ENCODE data around the gene DENND1B.

DNA sequence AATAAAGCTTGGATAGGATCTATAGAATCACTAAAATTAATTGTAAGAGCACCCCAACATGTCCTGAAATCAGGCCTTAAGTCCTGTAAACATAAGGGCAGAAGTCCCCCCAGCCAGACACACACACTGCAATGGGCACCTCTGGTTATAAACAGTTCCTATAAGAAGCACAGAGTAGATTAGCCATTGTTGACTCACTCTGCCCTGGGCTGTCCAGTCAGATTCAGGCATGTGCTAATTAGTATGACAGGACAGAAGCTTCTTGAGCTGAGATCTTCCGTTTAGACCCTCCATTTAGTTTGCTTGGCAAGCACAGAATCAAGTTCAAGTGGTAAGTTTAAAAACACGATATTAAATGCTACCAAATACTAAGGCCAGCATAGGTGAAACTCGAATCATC, 11.8 kb upstream of the DENND1B start:
- TF ChIP-seq, protein P1, sequence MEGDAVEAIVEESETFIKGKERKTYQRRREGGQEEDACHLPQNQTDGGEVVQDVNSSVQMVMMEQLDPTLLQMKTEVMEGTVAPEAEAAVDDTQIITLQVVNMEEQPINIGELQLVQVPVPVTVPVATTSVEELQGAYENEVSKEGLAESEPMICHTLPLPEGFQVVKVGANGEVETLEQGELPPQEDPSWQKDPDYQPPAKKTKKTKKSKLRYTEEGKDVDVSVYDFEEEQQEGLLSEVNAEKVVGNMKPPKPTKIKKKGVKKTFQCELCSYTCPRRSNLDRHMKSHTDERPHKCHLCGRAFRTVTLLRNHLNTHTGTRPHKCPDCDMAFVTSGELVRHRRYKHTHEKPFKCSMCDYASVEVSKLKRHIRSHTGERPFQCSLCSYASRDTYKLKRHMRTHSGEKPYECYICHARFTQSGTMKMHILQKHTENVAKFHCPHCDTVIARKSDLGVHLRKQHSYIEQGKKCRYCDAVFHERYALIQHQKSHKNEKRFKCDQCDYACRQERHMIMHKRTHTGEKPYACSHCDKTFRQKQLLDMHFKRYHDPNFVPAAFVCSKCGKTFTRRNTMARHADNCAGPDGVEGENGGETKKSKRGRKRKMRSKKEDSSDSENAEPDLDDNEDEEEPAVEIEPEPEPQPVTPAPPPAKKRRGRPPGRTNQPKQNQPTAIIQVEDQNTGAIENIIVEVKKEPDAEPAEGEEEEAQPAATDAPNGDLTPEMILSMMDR (IDR thresholded peaks at IDR 0.05; ENCODE audit: borderline replicate concordance, extremely low read depth, low read length, poor library complexity, severe bottlenecking) = no peak
- no peak for TF ChIP-seq EZH2 (IDR thresholded peaks at IDR 0.05; ENCODE audit: borderline replicate concordance, low read depth, low read length, severe bottlenecking)
